Astrocyte of the spinal cord (primary cell): Measurements from ENCODE around the gene TMEM178A.

Experiments used
- DNase-seq: peaks from one replicate; pipeline ENCODE4 v3.0.0; 2011; ENCODE audit warnings: low read depth, low spot score
- H3K4me3 ChIP-seq: 2 replicates; pipeline ENCODE4 v1.5.1; 2011; ENCODE audit warnings: low read depth, mild to moderate bottlenecking, low read length, moderate library complexity
- CTCF ChIP-seq: IDR thresholded peaks from 2 replicates; pipeline ENCODE4 v1.5.1; 2012; ENCODE audit warnings: low read depth, mild to moderate bottlenecking, low read length, inconsistent platforms
- in situ Hi-C: cut with HindIII; loops from 2 replicates; pipeline ENCODE4 v1.10.0; 2017; ENCODE audit warnings: low sequenced_read_pairs

TMEM178A gene

DNA sequence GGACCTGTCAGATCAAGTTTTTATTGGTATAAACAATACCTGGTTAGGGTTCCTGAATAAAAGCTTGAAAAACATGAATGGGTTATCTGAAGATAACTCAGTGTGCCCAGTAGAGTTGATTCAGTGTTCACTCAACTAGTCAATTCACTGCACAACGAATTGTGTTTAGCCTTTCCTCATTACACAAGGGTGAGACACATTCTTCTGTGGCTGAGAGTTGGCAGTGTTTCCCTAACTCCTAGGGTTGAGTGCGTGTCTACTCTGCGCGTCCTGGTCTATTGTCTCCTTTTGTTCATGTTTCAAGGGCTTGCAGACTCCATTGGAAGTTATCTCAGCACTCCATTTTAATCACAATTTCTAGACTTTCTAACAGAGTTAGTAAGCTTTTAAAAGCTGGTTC lies 32.8 kb upstream of the TMEM178A start:
- DNase-seq: peak; percentile 86
- in situ Hi-C loops: no loop called here
- no peak overlapping the region for H3K4me3 ChIP-seq
- TF ChIP-seq CTCF: no peak

- H3K4me3 ChIP-seq: no peak overlapping the region
- TF ChIP-seq CTCF: no peak
- DNase-seq: no peak
- in situ Hi-C loops: no loop called here
Observed at GRCh38 chr2:39636306-39636705, 29.4 kb upstream of the TMEM178A start.

- H3K4me3 ChIP-seq: no peak overlapping the region
- in situ Hi-C loops: no loop called here
- TF ChIP-seq CTCF: no peak
- no peak for DNase-seq
Observed at GRCh38 chr2:39638581-39638980, 27.1 kb upstream of the TMEM178A start.

DNA sequence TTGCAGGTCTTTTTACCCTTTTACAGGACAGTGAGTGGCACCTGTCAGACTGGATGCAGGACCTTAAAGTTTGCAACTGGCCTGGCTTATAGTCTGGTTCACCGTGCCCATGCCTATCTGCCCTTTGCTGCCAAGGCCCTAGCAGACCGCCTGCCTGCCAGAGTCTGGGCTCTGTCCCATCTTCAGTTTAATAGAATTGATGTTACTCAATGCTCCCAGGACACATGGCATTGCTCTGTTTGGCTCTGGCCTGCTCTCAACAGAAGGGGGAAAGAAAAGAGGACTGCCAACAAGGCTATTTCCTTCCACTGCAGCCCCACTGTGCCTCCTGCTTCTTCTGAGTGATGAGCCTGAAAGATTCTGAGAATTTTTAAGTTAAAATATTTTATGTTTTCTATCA lies 25.6 kb upstream of the TMEM178A start:
- TF ChIP-seq CTCF: no peak
- H3K4me3 ChIP-seq: no peak overlapping the region
- in situ Hi-C loops: no loop called here
- no peak for DNase-seq

DNA sequence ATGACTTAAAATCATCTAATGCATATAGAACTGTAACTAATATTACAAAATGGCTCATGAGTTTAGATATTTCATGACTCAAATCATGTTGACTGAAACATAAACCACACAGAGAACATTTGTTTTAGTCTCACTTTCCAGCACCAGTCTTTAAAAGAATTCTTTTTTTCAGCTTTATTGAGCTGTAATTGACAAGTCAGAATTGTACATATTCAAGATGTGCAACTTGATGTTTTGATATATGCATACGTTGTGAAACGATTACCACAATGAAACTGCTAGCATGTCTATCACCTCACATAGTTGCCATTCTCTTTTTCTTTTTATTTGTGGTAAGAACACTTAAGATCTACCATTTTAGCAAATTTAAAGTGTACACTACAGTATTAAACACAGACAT lies 25.0 kb upstream of the TMEM178A start:
- no peak for TF ChIP-seq CTCF
- H3K4me3 ChIP-seq: no peak overlapping the region
- in situ Hi-C loops: no loop called here
- DNase-seq: no peak

- no peak for TF ChIP-seq CTCF
- DNase-seq: no peak
- H3K4me3 ChIP-seq: no peak overlapping the region
- in situ Hi-C loops: no loop called here
Observed at GRCh38 chr2:39641635-39642034, 24.1 kb upstream of the TMEM178A start.

GRCh38 chr2:39642051-39642718 lies 23.5 kb upstream of the TMEM178A start:
- peak; percentile 85 for DNase-seq
- in situ Hi-C loops: no loop called here
- no peak for TF ChIP-seq CTCF
- no peak overlapping the region for H3K4me3 ChIP-seq
